ENCODE results near the gene HTT. TPM values are rescaled to one million over a fixed set of nuclear protein-coding genes. Genes with fewer than 3 reads are reported as not detected.

HTT gene
- polyA plus RNA-seq, 1 donor (not counting 4 experiments of a cell fraction or from before 2014, with no cell fraction given), result 16.2 TPM

- dilution Hi-C loops (cut with MboI; ENCODE audit: extremely low pct_ligation_motif_present, low sequenced_read_pairs), result no loop called here
- no peak for TF ChIP-seq EZH2 (IDR thresholded peaks at IDR 0.05; ENCODE audit: low read length)
- TF ChIP-seq, protein P1, sequence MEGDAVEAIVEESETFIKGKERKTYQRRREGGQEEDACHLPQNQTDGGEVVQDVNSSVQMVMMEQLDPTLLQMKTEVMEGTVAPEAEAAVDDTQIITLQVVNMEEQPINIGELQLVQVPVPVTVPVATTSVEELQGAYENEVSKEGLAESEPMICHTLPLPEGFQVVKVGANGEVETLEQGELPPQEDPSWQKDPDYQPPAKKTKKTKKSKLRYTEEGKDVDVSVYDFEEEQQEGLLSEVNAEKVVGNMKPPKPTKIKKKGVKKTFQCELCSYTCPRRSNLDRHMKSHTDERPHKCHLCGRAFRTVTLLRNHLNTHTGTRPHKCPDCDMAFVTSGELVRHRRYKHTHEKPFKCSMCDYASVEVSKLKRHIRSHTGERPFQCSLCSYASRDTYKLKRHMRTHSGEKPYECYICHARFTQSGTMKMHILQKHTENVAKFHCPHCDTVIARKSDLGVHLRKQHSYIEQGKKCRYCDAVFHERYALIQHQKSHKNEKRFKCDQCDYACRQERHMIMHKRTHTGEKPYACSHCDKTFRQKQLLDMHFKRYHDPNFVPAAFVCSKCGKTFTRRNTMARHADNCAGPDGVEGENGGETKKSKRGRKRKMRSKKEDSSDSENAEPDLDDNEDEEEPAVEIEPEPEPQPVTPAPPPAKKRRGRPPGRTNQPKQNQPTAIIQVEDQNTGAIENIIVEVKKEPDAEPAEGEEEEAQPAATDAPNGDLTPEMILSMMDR (optimal IDR thresholded peaks at IDR 0.05 in 1 of 3, IDR thresholded peaks at IDR 0.05 in 1 of 3, conservative IDR thresholded peaks at IDR 0.05 in 1 of 3; ENCODE audit: extremely low read depth in 1 of 3, insufficient read depth in 2 of 3, low read length in 3 of 3), result no peak
Observed at GRCh38 chr4:3096202-3096601, 21.7 kb downstream of the HTT start.

DNA sequence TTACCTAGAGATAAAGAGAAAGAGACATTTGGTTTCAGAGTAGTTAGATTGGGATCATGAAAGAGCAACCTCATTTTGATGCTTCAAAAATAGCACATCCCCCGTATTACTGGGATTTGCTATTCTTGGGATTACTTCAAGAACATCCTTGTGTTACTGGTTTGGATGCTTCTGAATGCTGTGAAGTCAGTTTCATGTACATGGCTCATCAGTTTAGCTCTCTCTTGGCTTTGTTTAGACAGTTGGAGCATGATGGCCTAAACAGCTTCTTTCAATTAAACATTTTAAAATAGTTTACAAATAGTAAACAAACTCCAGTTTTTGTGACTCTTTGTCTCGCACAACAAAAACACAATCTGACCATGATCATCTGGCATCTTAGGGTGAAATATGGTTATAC, 23.9 kb downstream of the HTT start:
- no peak overlapping the region for H2AFZ ChIP-seq (ENCODE audit: control insufficient read depth, low read length)
- H3K27ac ChIP-seq (ENCODE audit: control insufficient read depth, insufficient read depth, low read length), result no peak overlapping the region
- H3K4me1 ChIP-seq (ENCODE audit: control insufficient read depth, extremely low read depth, insufficient read depth, low read length), result no peaks in the 10 kb centered on the region
- no peak for TF ChIP-seq EZH2 (IDR thresholded peaks at IDR 0.05; ENCODE audit: low read length)
- H3K4me2 ChIP-seq (ENCODE audit: control insufficient read depth, extremely low read depth, insufficient read depth, low read depth, low read length), result no peak overlapping the region
- no peaks in the 10 kb centered on the region for H3K9me3 ChIP-seq (ENCODE audit: control insufficient read depth, low read depth, low read length)
- H3K36me3 ChIP-seq (ENCODE audit: control insufficient read depth in 2 of 2, extremely low read depth in 1 of 2, insufficient read depth in 2 of 2, low read length in 2 of 2), result peaks cover 10 to 21% of the 10 kb centered on the region in 2 experiments
- dilution Hi-C loops (cut with MboI; ENCODE audit: extremely low pct_ligation_motif_present, low sequenced_read_pairs), result no loop called here
- H3K9ac ChIP-seq (ENCODE audit: control insufficient read depth, extremely low read depth, insufficient read depth, low read length), result no peak overlapping the region
- FAIRE-seq (no peak), DNase-seq (ENCODE audit: low read depth, low spot score) (no peak)
- no peak overlapping the region for H3K4me3 ChIP-seq (ENCODE audit: control insufficient read depth in 2 of 3, extremely low read depth in 1 of 3, insufficient read depth in 2 of 3, low read depth in 1 of 3, low read length in 3 of 3)
- no peaks in the 10 kb centered on the region for H3K9me1 ChIP-seq (ENCODE audit: control insufficient read depth, extremely low read depth, insufficient read depth, low read length)
- H4K20me1 ChIP-seq (ENCODE audit: control insufficient read depth, extremely low read depth, insufficient read depth, low read length), result no peaks in the 10 kb centered on the region
- no peaks in the 10 kb centered on the region for H3K27me3 ChIP-seq (ENCODE audit: control insufficient read depth, extremely low read depth, insufficient read depth, low read length)
- peaks cover 11% of the 10 kb centered on the region for H3K79me2 ChIP-seq (ENCODE audit: control insufficient read depth, insufficient read depth, low read length)

More at GRCh38 chr4:3096202-3096601, 21.7 kb downstream of the HTT start:
- Histone ChIP-seq H3K4me2 (ENCODE audit: control insufficient read depth, extremely low read depth, insufficient read depth, low read depth, low read length) (no peak overlapping the region), H3K27ac (ENCODE audit: control insufficient read depth, insufficient read depth, low read length) (no peak overlapping the region), H2AFZ (ENCODE audit: control insufficient read depth, low read length) (no peak overlapping the region), H3K9ac (ENCODE audit: control insufficient read depth, extremely low read depth, insufficient read depth, low read length) (no peak overlapping the region), H3K36me3 (ENCODE audit: control insufficient read depth in 2 of 2, extremely low read depth in 1 of 2, insufficient read depth in 2 of 2, low read length in 2 of 2) (peaks cover 10 to 15% of the 10 kb centered on the region in 2 experiments), H3K4me3 (ENCODE audit: control insufficient read depth in 2 of 3, extremely low read depth in 1 of 3, insufficient read depth in 2 of 3, low read depth in 1 of 3, low read length in 3 of 3) (no peak overlapping the region), H3K79me2 (ENCODE audit: control insufficient read depth, insufficient read depth, low read length) (peaks cover 4% of the 10 kb centered on the region), H3K4me1 (ENCODE audit: control insufficient read depth, extremely low read depth, insufficient read depth, low read length) (no peaks in the 10 kb centered on the region), H3K9me1 (ENCODE audit: control insufficient read depth, extremely low read depth, insufficient read depth, low read length) (no peaks in the 10 kb centered on the region), H3K9me3 (ENCODE audit: control insufficient read depth, low read depth, low read length) (no peaks in the 10 kb centered on the region), H3K27me3 (ENCODE audit: control insufficient read depth, extremely low read depth, insufficient read depth, low read length) (no peaks in the 10 kb centered on the region), H4K20me1 (ENCODE audit: control insufficient read depth, extremely low read depth, insufficient read depth, low read length) (no peaks in the 10 kb centered on the region)
- FAIRE-seq (no peak), DNase-seq (ENCODE audit: low read depth, low spot score) (no peak)
